CD4-positive, alpha-beta memory T cell (primary cell): ENCODE results near the gene CD80. TPM values are rescaled to one million over a fixed set of nuclear protein-coding genes. Genes with fewer than 3 reads are reported as not detected.

Experiments
- CTCF ChIA-PET: fragments of 350-600 bp; sonication (Branson Sonifier 250); formaldehyde crosslinking; loops from one replicate; lab custom pipeline; 2021; ENCODE audit warnings: inconsistent platforms; ENCODE audit not compliant: partially characterized antibody; lab: Charles Lee
- POLR2A ChIA-PET: fragments of 350-600 bp; sonication (Branson Sonifier 250); formaldehyde crosslinking; loops from one replicate; lab custom pipeline; 2021; ENCODE audit not compliant: partially characterized antibody; lab: Charles Lee
- DNase-seq, 5 donors: peaks; one replicate each; pipeline versions ENCODE4 v3.0.0 to v3.0.0-alpha.2; 2020 to 2022; ENCODE audit warnings: mixed read lengths in 1 of 5
- H3K27ac ChIP-seq: one replicate; pipeline ENCODE4 v1.7.0; 2013; ENCODE audit warnings: low read depth, low read length
- H3K27me3 ChIP-seq: 2 replicates; pipeline ENCODE4 v1.7.0; 2013; ENCODE audit warnings: mild to moderate bottlenecking, low read length, moderate library complexity; ENCODE audit not compliant: insufficient read depth
- H3K36me3 ChIP-seq: 2 replicates; pipeline ENCODE4 v1.7.0; 2013; ENCODE audit warnings: mild to moderate bottlenecking, low read length, moderate library complexity; ENCODE audit not compliant: insufficient read depth
- H3K4me1 ChIP-seq: 2 replicates; pipeline ENCODE4 v1.7.0; 2013; ENCODE audit warnings: mild to moderate bottlenecking, low read length, moderate library complexity; ENCODE audit not compliant: insufficient read depth
- H3K4me3 ChIP-seq, 2 donors: one replicate each; pipeline ENCODE4 v1.7.0; 2013; ENCODE audit warnings: low read length in 2 of 2, mild to moderate bottlenecking in 1 of 2
- H3K9me3 ChIP-seq, 2 donors: one replicate each; pipeline ENCODE4 v1.7.0; 2013; ENCODE audit warnings: low read length in 2 of 2, control low read depth in 1 of 2; ENCODE audit not compliant: control insufficient read depth in 1 of 2
- H3K27ac Mint-ChIP-seq, 7 donors: one replicate each; pipeline ENCODE4 v1.8.0; 2020 to 2021; ENCODE audit warnings: mixed read lengths in 7 of 7, mild to moderate bottlenecking in 6 of 7, inconsistent platforms in 3 of 7, moderate library complexity in 3 of 7
- H3K27me3 Mint-ChIP-seq, 2 donors: one replicate each; pipeline ENCODE4 v1.8.0; 2020 to 2021; ENCODE audit warnings: mixed read lengths in 2 of 2
- H3K36me3 Mint-ChIP-seq, 2 donors: one replicate each; pipeline ENCODE4 v1.8.0; 2020 to 2021; ENCODE audit warnings: mixed read lengths in 2 of 2, inconsistent platforms in 1 of 2, mild to moderate bottlenecking in 1 of 2
- H3K4me1 Mint-ChIP-seq, 4 donors: one replicate each; pipeline ENCODE4 v1.8.0; 2020 to 2021; ENCODE audit warnings: mixed read lengths in 4 of 4, mild to moderate bottlenecking in 1 of 4
- H3K4me3 Mint-ChIP-seq, 8 donors: one replicate each; pipeline ENCODE4 v1.8.0; 2020 to 2021; ENCODE audit warnings: mixed read lengths in 8 of 8, mild to moderate bottlenecking in 7 of 8, moderate library complexity in 6 of 8, inconsistent platforms in 3 of 8
- H3K9me3 Mint-ChIP-seq, 8 donors: one replicate each; pipeline ENCODE4 v1.8.0; 2020 to 2021; ENCODE audit warnings: mixed read lengths in 8 of 8, mild to moderate bottlenecking in 5 of 8, inconsistent platforms in 3 of 8, moderate library complexity in 1 of 8
- intact Hi-C: fragments of 100-400 bp; cut with micrococcal nuclease; formaldehyde crosslinking; loops from one replicate; pipeline ENCODE4 v1.15.1; 2023
- polyA plus RNA-seq, 2 donors: library from polyadenylated mRNA; unstranded; fragments of 300-500 nt; fragmentation: Illumina TruSeq; gene quantifications; one replicate each; pipeline ENCODE4 v1.2.3, GENCODE V29; 2021
- total RNA-seq, 2 experiments: library from RNA; stranded (reverse); gene quantifications; one replicate each; pipeline ENCODE4 v1.2.3, GENCODE V29; 2021

The CD80 gene
- total and polyA plus RNA-seq, 4 experiments from 2014 or later, result 0.42 to 1.6 (median 0.44) TPM; not detected in 1

GRCh38 chr3:119580067-119580760 is 20.8 kb upstream of the CD80 start:
- Mint-ChIP-seq H3K27ac (peak overlapping the region; percentile 64 to 96 (median 93)), H3K9me3 (no peaks in the 10 kb centered on the region), H3K4me1 (peaks cover 6 to 22% (median 11%) of the 10 kb centered on the region in 4 donors), H3K27me3 (peaks cover 1 to 5% of the 10 kb centered on the region in 2 donors), H3K4me3 (peak overlapping the region; percentile 91 to 96 (median 93)), H3K36me3 (peaks cover 0 to 2% of the 10 kb centered on the region in 2 donors)
- Histone ChIP-seq H3K36me3 (no peaks in the 10 kb centered on the region), H3K27ac (peak overlapping the region; percentile 51), H3K27me3 (no peaks in the 10 kb centered on the region), H3K4me1 (peaks cover 6% of the 10 kb centered on the region), H3K4me3 (peak overlapping the region; percentile 5 to 60), H3K9me3 (no peaks in the 10 kb centered on the region)
- ChIA-PET CTCF (interaction anchor here (1.0 to 1.5 kb wide), 3 partner anchors 96 to 339 kb away, joined by 3 to 4 read pairs (median 3); partner anchors contain the start of gene B4GALT4), POLR2A (no interaction called here)
- intact Hi-C loops, result no loop called here
- DNase-seq, result peak in 2 of 5 donors; percentile 19 to 37

GRCh38 chr3:119579366-119580066 is 20.1 kb upstream of the CD80 start, which contains the start of gene ADPRH:
ADPRH (plus strand) TSS chr3:119579492; CDS start chr3:119582170, 2,678 bp downstream.
- Histone ChIP-seq H3K27ac (peak within 1 kb of the TSS; percentile 51), H3K4me1 (peaks cover 6% of the 10 kb centered on the region), H3K27me3 (no peaks in the 10 kb centered on the region), H3K4me3 (peak within 1 kb of the TSS; percentile 5 to 60), H3K36me3 (no peaks in the 10 kb centered on the region), H3K9me3 (no peaks in the 10 kb centered on the region)
- peaks cover 0 to 2% of the 10 kb centered on the region in 2 donors for H3K36me3 Mint-ChIP-seq
- ChIA-PET POLR2A (interaction anchor here (1.1 kb wide), 1 partner anchor 97 kb away, joined by 3 read pairs; the partner anchor contains the start of gene COX17), CTCF (interaction anchor here (1.0 to 1.5 kb wide), 3 partner anchors 97 to 339 kb away, joined by 3 to 4 read pairs (median 3); partner anchors contain the start of gene B4GALT4)
- DNase-seq, result peak; percentile 33 to 68 (median 42)
- peaks cover 6 to 22% (median 11%) of the 10 kb centered on the region in 4 donors for H3K4me1 Mint-ChIP-seq
- H3K27me3 Mint-ChIP-seq, result peaks cover 1 to 5% of the 10 kb centered on the region in 2 donors
- H3K27ac Mint-ChIP-seq, result peak within 1 kb of the TSS; percentile 64 to 96 (median 93)
- H3K4me3 Mint-ChIP-seq, result peak within 1 kb of the TSS; percentile 91 to 96 (median 93)
- no peaks in the 10 kb centered on the region for H3K9me3 Mint-ChIP-seq
- intact Hi-C loops, result no loop called here

GRCh38 chr3:119575507-119575906 is 16.1 kb upstream of the CD80 start:
- no peaks in the 10 kb centered on the region for H3K9me3 Mint-ChIP-seq
- Histone ChIP-seq H3K9me3 (no peaks in the 10 kb centered on the region), H3K27me3 (no peaks in the 10 kb centered on the region), H3K36me3 (no peaks in the 10 kb centered on the region), H3K4me3 (no peak overlapping the region), H3K4me1 (peaks cover 5% of the 10 kb centered on the region), H3K27ac (no peak overlapping the region)
- intact Hi-C loops, result no loop called here
- H3K36me3 Mint-ChIP-seq, result peaks cover 0 to 2% of the 10 kb centered on the region in 2 donors
- H3K4me3 Mint-ChIP-seq, result no peak overlapping the region
- POLR2A ChIA-PET, result no interaction called here
- peaks cover 4 to 9% of the 10 kb centered on the region in 2 donors for H3K27me3 Mint-ChIP-seq
- peaks cover 5 to 15% (median 7%) of the 10 kb centered on the region in 4 donors for H3K4me1 Mint-ChIP-seq
- no peak for DNase-seq
- CTCF ChIA-PET, result interaction anchor here (2.3 kb wide), 1 partner anchor 16 kb away, joined by 8 read pairs; the partner anchor contains the start of gene CD80
- no peak overlapping the region for H3K27ac Mint-ChIP-seq

GRCh38 chr3:119571688-119572087 is 12.3 kb upstream of the CD80 start:
- Mint-ChIP-seq H3K36me3 (no peaks in the 10 kb centered on the region), H3K27me3 (peaks cover 10% of the 10 kb centered on the region in 2 donors), H3K4me3 (no peak overlapping the region), H3K4me1 (no peaks in the 10 kb centered on the region), H3K27ac (no peak overlapping the region), H3K9me3 (peaks cover 0 to 2% (median 0%) of the 10 kb centered on the region in 8 donors)
- H3K36me3 ChIP-seq, result no peaks in the 10 kb centered on the region
- no peaks in the 10 kb centered on the region for H3K4me1 ChIP-seq
- ChIA-PET POLR2A (no interaction called here), CTCF (no interaction called here)
- DNase-seq, result no peak
- H3K9me3 ChIP-seq, result no peaks in the 10 kb centered on the region
- no peak overlapping the region for H3K27ac ChIP-seq
- H3K4me3 ChIP-seq, result no peak overlapping the region
- H3K27me3 ChIP-seq, result no peaks in the 10 kb centered on the region
- intact Hi-C loops, result no loop called here

GRCh38 chr3:119571230-119571629 is 11.8 kb upstream of the CD80 start:
- H3K9me3 ChIP-seq, result no peaks in the 10 kb centered on the region
- peaks cover 10% of the 10 kb centered on the region in 2 donors for H3K27me3 Mint-ChIP-seq
- H3K4me3 Mint-ChIP-seq, result no peak overlapping the region
- H3K36me3 Mint-ChIP-seq, result no peaks in the 10 kb centered on the region
- intact Hi-C loops, result no loop called here
- H3K9me3 Mint-ChIP-seq, result peaks cover 0 to 2% (median 0%) of the 10 kb centered on the region in 8 donors
- no peaks in the 10 kb centered on the region for H3K4me1 Mint-ChIP-seq
- ChIA-PET CTCF (no interaction called here), POLR2A (no interaction called here)
- no peaks in the 10 kb centered on the region for H3K27me3 ChIP-seq
- H3K27ac ChIP-seq, result no peak overlapping the region
- no peaks in the 10 kb centered on the region for H3K4me1 ChIP-seq
- H3K36me3 ChIP-seq, result no peaks in the 10 kb centered on the region
- no peak for DNase-seq
- no peak overlapping the region for H3K4me3 ChIP-seq
- no peak overlapping the region for H3K27ac Mint-ChIP-seq

GRCh38 chr3:119570229-119570628 is 10.8 kb upstream of the CD80 start:
- no peak overlapping the region for H3K27ac ChIP-seq
- H3K9me3 ChIP-seq, result no peaks in the 10 kb centered on the region
- Mint-ChIP-seq H3K4me1 (no peaks in the 10 kb centered on the region), H3K4me3 (no peak overlapping the region), H3K9me3 (peaks cover 0 to 2% (median 0%) of the 10 kb centered on the region in 8 donors), H3K27me3 (peaks cover 10% of the 10 kb centered on the region in 2 donors), H3K27ac (no peak overlapping the region), H3K36me3 (no peaks in the 10 kb centered on the region)
- H3K4me3 ChIP-seq, result no peak overlapping the region
- no peaks in the 10 kb centered on the region for H3K36me3 ChIP-seq
- intact Hi-C loops, result no loop called here
- no peaks in the 10 kb centered on the region for H3K27me3 ChIP-seq
- H3K4me1 ChIP-seq, result no peaks in the 10 kb centered on the region
- no peak for DNase-seq
- POLR2A ChIA-PET, result no interaction called here
- CTCF ChIA-PET, result no interaction called here

- intact Hi-C loops, result no loop called here
- no peaks in the 10 kb centered on the region for H3K9me3 ChIP-seq
- H3K27me3 ChIP-seq, result no peaks in the 10 kb centered on the region
- no peak for DNase-seq
- H3K36me3 ChIP-seq, result no peaks in the 10 kb centered on the region
- H3K27ac ChIP-seq, result no peak overlapping the region
- no peak overlapping the region for H3K4me3 ChIP-seq
- Mint-ChIP-seq H3K4me1 (no peaks in the 10 kb centered on the region), H3K36me3 (no peaks in the 10 kb centered on the region), H3K27me3 (peaks cover 10% of the 10 kb centered on the region in 2 donors), H3K27ac (no peak overlapping the region), H3K9me3 (peaks cover 0 to 2% (median 0%) of the 10 kb centered on the region in 8 donors), H3K4me3 (no peak overlapping the region)
- POLR2A ChIA-PET, result no interaction called here
- no peaks in the 10 kb centered on the region for H3K4me1 ChIP-seq
- CTCF ChIA-PET, result no interaction called here
Observed at GRCh38 chr3:119569156-119569555, 9.7 kb upstream of the CD80 start.
